ENCODE results near the gene NOTUM. TPM values are rescaled to one million over a fixed set of nuclear protein-coding genes. Genes with fewer than 3 reads are reported as not detected.

NOTUM gene
- total and polyA plus RNA-seq, 2 donors (not counting 3 experiments of a cell fraction or from before 2014, with no cell fraction given): not detected

DNA sequence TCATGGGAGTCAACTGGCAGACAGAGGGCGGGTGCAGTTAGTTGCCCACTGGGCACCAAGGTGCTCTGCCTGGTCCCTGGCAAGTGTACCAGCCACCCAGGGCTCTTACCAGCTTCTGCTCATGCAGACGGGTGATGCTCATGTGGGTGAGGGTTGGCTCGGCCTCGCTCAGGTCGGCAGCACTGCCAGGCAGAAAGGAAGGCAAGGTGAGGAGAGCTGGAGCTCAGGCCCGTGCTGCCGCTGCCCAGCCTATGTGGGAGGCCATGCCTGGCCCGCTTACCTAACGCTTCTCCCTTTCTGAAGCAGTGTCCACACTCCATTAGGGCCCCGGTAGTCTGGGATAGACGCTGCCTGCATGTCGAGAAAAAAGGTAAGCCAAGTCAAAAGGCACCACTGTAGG, 45.7 kb downstream of the NOTUM start:
- Histone ChIP-seq H3K27ac (ENCODE audit: insufficient read depth, low read depth, low read length) (no peak overlapping the region), H3K9me3 (replicated peaks; ENCODE audit: control insufficient read depth, insufficient read depth, low read length) (no peaks in the 10 kb centered on the region), H4K20me1 (replicated peaks; ENCODE audit: control insufficient read depth, extremely low read depth, insufficient read depth, low read length) (no peaks in the 10 kb centered on the region), H3K4me3 (replicated peaks in 1 of 3; ENCODE audit: insufficient read depth in 1 of 3, low read depth in 1 of 3, low read length in 3 of 3) (no peak overlapping the region), H3K9me1 (replicated peaks; ENCODE audit: control insufficient read depth, extremely low read depth, insufficient read depth, low read length) (no peaks in the 10 kb centered on the region), H3K4me1 (ENCODE audit: control insufficient read depth, extremely low read depth, insufficient read depth, low read length) (peaks cover 9% of the 10 kb centered on the region), H2AFZ (ENCODE audit: low read depth, low read length) (no peak overlapping the region), H3K9ac (replicated peaks; ENCODE audit: extremely low read depth, insufficient read depth, low read length) (no peak overlapping the region), H3K4me2 (ENCODE audit: insufficient read depth, low read length) (no peak overlapping the region), H3K27me3 (ENCODE audit: control insufficient read depth in 2 of 2, insufficient read depth in 2 of 2, low read length in 2 of 2) (no peaks in the 10 kb centered on the region), H3K36me3 (ENCODE audit: control insufficient read depth in 2 of 2, extremely low read depth in 1 of 2, insufficient read depth in 2 of 2, low read length in 2 of 2) (peaks cover 7 to 33% of the 10 kb centered on the region in 2 experiments), H3K79me2 (ENCODE audit: control insufficient read depth, insufficient read depth, low read length) (peaks cover 16% of the 10 kb centered on the region)
- BruUV-seq (replicated peaks): no TSS peak
- ChIA-PET CTCF (no interaction called here), POLR2A (no interaction called here)
- FAIRE-seq: no peak
- intact Hi-C loops (cut with micrococcal nuclease): no loop called here
- DNase-seq (ENCODE audit: low read depth, low spot score): no peak
- TF ChIP-seq, protein P1, sequence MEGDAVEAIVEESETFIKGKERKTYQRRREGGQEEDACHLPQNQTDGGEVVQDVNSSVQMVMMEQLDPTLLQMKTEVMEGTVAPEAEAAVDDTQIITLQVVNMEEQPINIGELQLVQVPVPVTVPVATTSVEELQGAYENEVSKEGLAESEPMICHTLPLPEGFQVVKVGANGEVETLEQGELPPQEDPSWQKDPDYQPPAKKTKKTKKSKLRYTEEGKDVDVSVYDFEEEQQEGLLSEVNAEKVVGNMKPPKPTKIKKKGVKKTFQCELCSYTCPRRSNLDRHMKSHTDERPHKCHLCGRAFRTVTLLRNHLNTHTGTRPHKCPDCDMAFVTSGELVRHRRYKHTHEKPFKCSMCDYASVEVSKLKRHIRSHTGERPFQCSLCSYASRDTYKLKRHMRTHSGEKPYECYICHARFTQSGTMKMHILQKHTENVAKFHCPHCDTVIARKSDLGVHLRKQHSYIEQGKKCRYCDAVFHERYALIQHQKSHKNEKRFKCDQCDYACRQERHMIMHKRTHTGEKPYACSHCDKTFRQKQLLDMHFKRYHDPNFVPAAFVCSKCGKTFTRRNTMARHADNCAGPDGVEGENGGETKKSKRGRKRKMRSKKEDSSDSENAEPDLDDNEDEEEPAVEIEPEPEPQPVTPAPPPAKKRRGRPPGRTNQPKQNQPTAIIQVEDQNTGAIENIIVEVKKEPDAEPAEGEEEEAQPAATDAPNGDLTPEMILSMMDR (IDR thresholded peaks at IDR 0.05; ENCODE audit: extremely low read depth in 1 of 2, insufficient read depth in 1 of 2, low read depth in 1 of 2, low read length in 2 of 2): no peak
- TF ChIP-seq, protein P2, sequence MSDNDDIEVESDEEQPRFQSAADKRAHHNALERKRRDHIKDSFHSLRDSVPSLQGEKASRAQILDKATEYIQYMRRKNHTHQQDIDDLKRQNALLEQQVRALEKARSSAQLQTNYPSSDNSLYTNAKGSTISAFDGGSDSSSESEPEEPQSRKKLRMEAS (IDR thresholded peaks at IDR 0.05; ENCODE audit: insufficient read depth, insufficient read length): no peak
- no peak for TF ChIP-seq EZH2 (IDR thresholded peaks at IDR 0.05; ENCODE audit: borderline replicate concordance, low read depth, low read length, severe bottlenecking)
- no peak for TF ChIP-seq MYC (IDR thresholded peaks at IDR 0.05; ENCODE audit: low read depth, low read length)
- no peak for TF ChIP-seq JUN (IDR thresholded peaks at IDR 0.05; ENCODE audit: borderline replicate concordance, insufficient read depth, insufficient read length, low read depth)
- TF ChIP-seq GATA2 (IDR thresholded peaks at IDR 0.05; ENCODE audit: insufficient read depth, insufficient read length, low read depth, low read length): no peak
- no peak for TF ChIP-seq FOS (IDR thresholded peaks at IDR 0.05; ENCODE audit: borderline replicate concordance, insufficient read depth, low read length)
- TF ChIP-seq POLR2A (IDR thresholded peaks at IDR 0.05; ENCODE audit: low read depth, low read length): no peak
- no peak for TF ChIP-seq POLR2AphosphoS5 (IDR thresholded peaks at IDR 0.05; ENCODE audit: insufficient read depth, low read depth, low read length)
- dilution Hi-C loops (cut with MboI; ENCODE audit: extremely low pct_ligation_motif_present, low sequenced_read_pairs): no loop called here

All from endothelial cell of umbilical vein (primary cell).